Right lobe of liver (tissue), 4 donors: ENCODE results near the gene DSCAML1.

Experiments used
- POLR2A ChIP-seq: fragments of 450-650 bp; IDR thresholded peaks from one replicate; pipeline ENCODE4 v1.6.1; 2017; ENCODE audit warnings: antibody characterized with exemption, mild to moderate bottlenecking
- TF ChIP-seq, protein P1 (sequence below), 4 donors: fragments of 200-600 bp in 3 of 4; fragments of 450-650 bp in 1 of 4; IDR thresholded peaks; one replicate each; pipeline versions ENCODE4 v1.5.1 to v1.8.0; 2016 to 2022; ENCODE audit warnings: antibody characterized with exemption in 4 of 4, mild to moderate bottlenecking in 2 of 4
- donor health status: DM: no; HTN: no; CAD: no.
- donor health status: DM: no; HTN: no; CAD: no.
- donor health status: DM: no; HTN: yes; CAD: no.

DNA sequence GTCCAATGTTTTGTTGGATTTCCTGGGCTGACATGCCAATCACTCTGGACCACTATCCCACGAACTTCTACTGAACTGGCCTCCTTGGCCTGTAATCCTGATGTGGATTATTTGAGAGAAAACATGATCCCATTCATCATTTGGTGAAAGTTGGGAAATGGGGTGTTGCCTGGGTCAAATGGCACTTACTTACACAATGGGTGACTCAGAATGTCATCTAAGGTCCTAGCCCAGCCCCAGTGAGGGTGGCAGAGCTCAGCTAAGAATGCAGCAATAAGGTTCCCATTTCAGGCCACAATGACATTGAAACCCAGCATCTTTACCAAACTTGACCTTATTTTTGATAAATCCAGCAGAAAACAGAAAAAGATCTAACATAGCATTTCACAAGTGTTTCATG lies 8.0 kb upstream of the DSCAML1 start:
- TF ChIP-seq, protein P1, sequence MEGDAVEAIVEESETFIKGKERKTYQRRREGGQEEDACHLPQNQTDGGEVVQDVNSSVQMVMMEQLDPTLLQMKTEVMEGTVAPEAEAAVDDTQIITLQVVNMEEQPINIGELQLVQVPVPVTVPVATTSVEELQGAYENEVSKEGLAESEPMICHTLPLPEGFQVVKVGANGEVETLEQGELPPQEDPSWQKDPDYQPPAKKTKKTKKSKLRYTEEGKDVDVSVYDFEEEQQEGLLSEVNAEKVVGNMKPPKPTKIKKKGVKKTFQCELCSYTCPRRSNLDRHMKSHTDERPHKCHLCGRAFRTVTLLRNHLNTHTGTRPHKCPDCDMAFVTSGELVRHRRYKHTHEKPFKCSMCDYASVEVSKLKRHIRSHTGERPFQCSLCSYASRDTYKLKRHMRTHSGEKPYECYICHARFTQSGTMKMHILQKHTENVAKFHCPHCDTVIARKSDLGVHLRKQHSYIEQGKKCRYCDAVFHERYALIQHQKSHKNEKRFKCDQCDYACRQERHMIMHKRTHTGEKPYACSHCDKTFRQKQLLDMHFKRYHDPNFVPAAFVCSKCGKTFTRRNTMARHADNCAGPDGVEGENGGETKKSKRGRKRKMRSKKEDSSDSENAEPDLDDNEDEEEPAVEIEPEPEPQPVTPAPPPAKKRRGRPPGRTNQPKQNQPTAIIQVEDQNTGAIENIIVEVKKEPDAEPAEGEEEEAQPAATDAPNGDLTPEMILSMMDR (IDR thresholded peaks at IDR 0.05): no peak
- TF ChIP-seq POLR2A: no peak
